ENCODE results near the gene TFIP11. TPM values are rescaled to one million over a fixed set of nuclear protein-coding genes. Genes with fewer than 3 reads are reported as not detected.

Gene TFIP11
- total RNA-seq, 4 donors from 2014 or later = 20.3 to 38.3 (median 21.6) TPM

DNA sequence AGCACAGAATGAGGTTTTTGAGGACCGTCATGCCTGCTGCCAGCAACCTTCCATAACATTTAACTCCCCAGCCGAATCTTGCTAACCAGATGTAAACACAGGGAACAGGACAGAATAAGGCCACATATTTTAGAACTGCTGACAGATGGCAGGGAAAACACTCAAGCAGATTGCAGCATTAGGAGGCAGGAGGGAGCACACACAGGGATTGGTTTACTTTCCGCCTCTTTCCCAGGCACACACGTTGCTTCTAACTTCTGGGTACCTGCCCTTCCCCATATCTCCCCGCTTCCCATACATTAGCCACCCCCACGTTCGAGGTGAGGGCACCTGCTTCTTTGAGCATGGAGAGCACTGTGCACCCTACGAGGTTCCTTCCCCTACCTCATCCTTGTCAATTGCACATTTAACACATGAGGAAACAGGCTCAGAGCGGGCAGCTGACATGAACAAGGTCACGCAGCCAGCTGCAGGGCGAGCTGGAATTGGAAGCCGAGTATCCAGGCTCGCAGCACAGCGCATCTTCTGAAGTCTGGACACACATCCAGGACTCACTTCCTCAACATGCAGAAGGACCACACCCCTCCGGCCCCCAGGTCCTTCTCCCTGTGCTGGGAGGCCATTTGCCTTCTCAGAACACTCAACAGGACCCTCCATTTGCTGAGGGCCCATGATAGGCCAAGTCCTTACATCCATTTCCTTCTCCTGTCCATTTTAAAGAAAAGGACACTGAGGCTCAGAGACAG lies 64.5 kb downstream of the TFIP11 start:
- no peak for ATAC-seq
- no peaks in the 10 kb centered on the region for H3K27me3 ChIP-seq
- no peak overlapping the region for H3K4me3 ChIP-seq
- H3K9me3 ChIP-seq = no peaks in the 10 kb centered on the region
- no peak for TF ChIP-seq POLR2A (IDR thresholded peaks at IDR 0.05)
- TF ChIP-seq, protein P1, sequence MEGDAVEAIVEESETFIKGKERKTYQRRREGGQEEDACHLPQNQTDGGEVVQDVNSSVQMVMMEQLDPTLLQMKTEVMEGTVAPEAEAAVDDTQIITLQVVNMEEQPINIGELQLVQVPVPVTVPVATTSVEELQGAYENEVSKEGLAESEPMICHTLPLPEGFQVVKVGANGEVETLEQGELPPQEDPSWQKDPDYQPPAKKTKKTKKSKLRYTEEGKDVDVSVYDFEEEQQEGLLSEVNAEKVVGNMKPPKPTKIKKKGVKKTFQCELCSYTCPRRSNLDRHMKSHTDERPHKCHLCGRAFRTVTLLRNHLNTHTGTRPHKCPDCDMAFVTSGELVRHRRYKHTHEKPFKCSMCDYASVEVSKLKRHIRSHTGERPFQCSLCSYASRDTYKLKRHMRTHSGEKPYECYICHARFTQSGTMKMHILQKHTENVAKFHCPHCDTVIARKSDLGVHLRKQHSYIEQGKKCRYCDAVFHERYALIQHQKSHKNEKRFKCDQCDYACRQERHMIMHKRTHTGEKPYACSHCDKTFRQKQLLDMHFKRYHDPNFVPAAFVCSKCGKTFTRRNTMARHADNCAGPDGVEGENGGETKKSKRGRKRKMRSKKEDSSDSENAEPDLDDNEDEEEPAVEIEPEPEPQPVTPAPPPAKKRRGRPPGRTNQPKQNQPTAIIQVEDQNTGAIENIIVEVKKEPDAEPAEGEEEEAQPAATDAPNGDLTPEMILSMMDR (IDR thresholded peaks at IDR 0.05) = no peak
- no peak for TF ChIP-seq POLR2AphosphoS5 (IDR thresholded peaks at IDR 0.05)
- no peak for TF ChIP-seq EP300 (IDR thresholded peaks at IDR 0.05)
- H3K4me1 ChIP-seq = peaks cover 0 to 22% (median 0%) of the 10 kb centered on the region in 3 donors
- peak overlapping the region in 1 of 4 donors; percentile 31 for H3K27ac ChIP-seq
- WGBS, 2 donors (ENCODE audit: low coverage in 1 of 2) = 28% methylated on average over 9 of the region's 15 CpGs; no CpG with 5 or more reads in 1 of the 2 donors
- H3K36me3 ChIP-seq = peaks cover 0 to 33% of the 10 kb centered on the region in 2 donors

DNA sequence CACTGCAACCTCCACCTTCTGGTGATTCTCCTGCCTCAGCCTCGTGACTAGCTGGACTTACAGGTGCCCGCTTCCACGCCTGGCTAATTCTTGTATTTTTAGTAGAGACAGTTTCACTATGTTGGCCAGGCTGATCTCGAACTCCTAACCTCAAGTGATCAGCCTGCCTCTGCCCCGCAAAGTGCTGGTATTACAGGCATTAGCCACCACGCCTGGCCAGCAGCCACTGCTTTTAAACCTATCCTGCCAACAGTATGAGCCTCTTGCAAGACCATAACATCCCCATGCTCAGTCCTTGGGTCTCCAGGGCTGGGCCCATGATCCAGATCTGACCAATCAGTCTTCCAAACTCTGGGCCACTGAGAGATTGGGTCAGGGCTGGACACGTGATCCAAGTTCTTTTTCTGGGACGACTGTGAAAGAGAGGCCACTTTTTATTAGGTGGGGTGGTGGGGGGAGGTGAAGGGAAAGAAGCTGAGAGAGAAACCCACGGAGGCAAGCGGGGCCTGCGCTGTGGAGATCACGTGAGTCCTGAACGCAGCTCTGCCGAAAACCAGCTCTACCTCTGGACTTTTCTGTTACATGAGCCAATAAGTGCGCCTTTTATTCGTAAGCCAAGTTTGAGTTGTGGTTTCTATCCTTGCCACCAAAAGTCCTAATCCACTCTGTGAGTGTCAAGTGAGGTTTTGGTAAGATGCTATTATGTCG lies 65.3 kb downstream of the TFIP11 start:
- Histone ChIP-seq H3K4me3 (no peak overlapping the region), H3K4me1 (peaks cover 0 to 22% (median 0%) of the 10 kb centered on the region in 3 donors), H3K27ac (peak overlapping the region in 1 of 4 donors; percentile 31), H3K27me3 (no peaks in the 10 kb centered on the region), H3K9me3 (no peaks in the 10 kb centered on the region), H3K36me3 (peaks cover 0 to 25% of the 10 kb centered on the region in 2 donors)
- ATAC-seq = no peak
- TF ChIP-seq POLR2AphosphoS5 (IDR thresholded peaks at IDR 0.05) (no peak), EP300 (IDR thresholded peaks at IDR 0.05) (no peak), POLR2A (IDR thresholded peaks at IDR 0.05) (no peak)
- TF ChIP-seq, protein P1 (IDR thresholded peaks at IDR 0.05) = no peak
- WGBS, 2 donors (ENCODE audit: low coverage in 1 of 2) = 56 to 77% methylated on average over 9 to 10 of the region's 17 CpGs

DNA sequence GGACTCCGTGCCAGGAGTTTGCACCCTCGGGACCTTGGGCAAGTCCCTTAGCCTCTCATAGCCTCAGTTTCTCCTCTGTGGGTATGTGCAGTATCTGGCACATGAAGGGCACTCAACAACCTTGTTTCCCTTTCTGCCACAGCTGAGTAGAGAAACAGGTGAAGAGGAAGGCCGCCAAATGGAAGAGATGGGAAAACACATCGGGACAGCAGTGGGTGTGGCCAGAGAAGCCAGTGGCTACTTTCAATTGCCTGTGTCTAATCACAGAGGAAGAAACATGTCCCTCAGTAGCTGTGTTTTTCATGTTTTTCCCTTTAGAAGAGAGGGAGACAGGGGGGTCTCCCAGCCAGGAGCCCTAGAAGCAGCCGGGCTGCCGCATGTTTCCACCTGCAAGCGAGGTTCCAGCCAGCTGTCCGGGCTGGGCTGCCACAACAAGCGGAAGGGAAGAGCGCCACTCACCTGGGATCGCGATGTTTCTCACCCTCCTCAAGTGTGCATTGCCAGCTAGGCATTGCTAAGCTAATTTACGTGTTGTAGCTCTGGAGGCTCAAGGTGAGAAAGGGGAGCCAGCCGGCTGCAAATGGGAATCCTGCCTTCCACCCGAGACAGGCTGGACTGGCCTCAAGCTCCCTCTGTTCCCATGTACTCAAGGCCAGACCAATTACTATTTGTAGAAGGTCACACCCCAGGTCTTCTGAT lies 66.5 kb downstream of the TFIP11 start:
- Histone ChIP-seq H3K4me3 (no peak overlapping the region), H3K36me3 (peaks cover 0 to 13% of the 10 kb centered on the region in 2 donors), H3K27ac (no peak overlapping the region), H3K27me3 (no peaks in the 10 kb centered on the region), H3K9me3 (no peaks in the 10 kb centered on the region), H3K4me1 (peaks cover 0 to 22% (median 0%) of the 10 kb centered on the region in 3 donors)
- TF ChIP-seq, protein P1 (IDR thresholded peaks at IDR 0.05) = no peak
- TF ChIP-seq POLR2AphosphoS5 (IDR thresholded peaks at IDR 0.05) = no peak
- no peak for TF ChIP-seq EP300 (IDR thresholded peaks at IDR 0.05)
- TF ChIP-seq POLR2A (IDR thresholded peaks at IDR 0.05) = no peak
- no peak for ATAC-seq
- WGBS, 2 donors (ENCODE audit: low coverage in 1 of 2) = 64 to 70% methylated on average over 4 to 7 of the region's 15 CpGs

DNA sequence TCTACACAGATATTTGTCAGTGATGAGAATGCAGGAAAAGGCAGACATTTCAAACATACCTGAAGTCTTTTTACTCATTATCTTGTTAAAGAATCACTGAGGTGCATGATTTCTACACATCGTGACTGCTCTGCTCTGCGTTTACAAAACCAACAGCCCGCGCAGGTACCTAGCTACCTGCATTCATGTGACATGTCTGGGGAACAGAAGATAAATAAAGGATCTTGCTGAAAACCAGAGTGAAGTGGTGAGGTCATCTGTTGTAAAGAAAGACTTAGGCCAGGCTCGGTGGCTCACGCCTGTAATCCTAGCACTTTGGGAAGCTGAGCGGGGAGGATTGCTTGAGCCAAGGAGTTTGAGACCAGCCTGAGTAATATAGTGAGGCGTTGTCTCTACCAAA lies 67.5 kb downstream of the TFIP11 start:
- H3K36me3 ChIP-seq = peaks cover 0 to 5% of the 10 kb centered on the region in 2 donors
- 88 to 99% methylated on average over 6 to 7 of the region's 8 CpGs for WGBS, 2 donors (ENCODE audit: low coverage in 1 of 2)
- H3K4me3 ChIP-seq = no peak overlapping the region
- H3K4me1 ChIP-seq = peaks cover 0 to 22% (median 0%) of the 10 kb centered on the region in 3 donors
- peaks cover 6% of the 10 kb centered on the region for H3K27me3 ChIP-seq
- H3K9me3 ChIP-seq = no peaks in the 10 kb centered on the region
- ATAC-seq = no peak
- H3K27ac ChIP-seq = no peak overlapping the region
- TF ChIP-seq, protein P1 (IDR thresholded peaks at IDR 0.05) = no peak
